A549 (cell line): ENCODE data around the gene GGN. TPM values are rescaled to one million over a fixed set of nuclear protein-coding genes. Genes with fewer than 3 reads are reported as not detected.
A peak's percentile ranks its signal among the peaks of the same experiment; 100 is the strongest.
"Not testable (repeated sequence)": the region's sequence is repeated elsewhere in the genome, so short reads cannot be mapped to it uniquely, and the experiment has no call there.

Experiments
- ATAC-seq, 2 experiments: fragments of 200-7000 bp in 1 of 2; fragments of >200 bp in 1 of 2; cut with Nextera tagmentation in 1 of 2; cut with Tn5 transposase in 1 of 2; 3 replicates each; pipeline versions ENCODE4 v1.8.0 to v1.9.1; 2018 to 2020; ENCODE audit warnings: mild to moderate bottlenecking in 1 of 2, moderate library complexity in 1 of 2
- CTCF ChIA-PET: fragments of 300-600 bp; sonication (Branson Sonifier 250); formaldehyde crosslinking; extraction: SDS; loops from one replicate; lab custom pipeline; 2021; ENCODE audit warnings: antibody characterized with exemption, inconsistent platforms; lab: Yijun Ruan, JAX
- POLR2A ChIA-PET: fragments of 350-600 bp; formaldehyde crosslinking; extraction: SDS; loops from one replicate; lab custom pipeline; 2021; ENCODE audit warnings: antibody characterized with exemption, inconsistent platforms; lab: Yijun Ruan, JAX
- DNase-seq, 2 experiments: peaks; one replicate each; pipeline versions ENCODE4 v3.0.0 to v3.0.0-alpha.2; 2011 to 2016; ENCODE audit warnings: low read depth in 1 of 2, low spot score in 1 of 2
- FAIRE-seq: peaks from 2 replicates; lab custom pipeline; 2011; peaks lifted over from hg19 to GRCh38; lab: Jason Lieb, UNC
- H3K27ac ChIP-seq, 2 experiments: fragments of >200 bp; sonication (Bioruptor Twin); formaldehyde crosslinking; 3 replicates each; pipeline ENCODE4 v1.5.1; 2016 to 2017
- H3K4me1 ChIP-seq: fragments of >200 bp; sonication (Bioruptor Twin); formaldehyde crosslinking; 3 replicates; pipeline ENCODE4 v1.6.1; 2016
- H3K4me2 ChIP-seq: fragments of >200 bp; sonication (Bioruptor Twin); formaldehyde crosslinking; 3 replicates; pipeline ENCODE4 v1.6.1; 2016
- H3K4me3 ChIP-seq: fragments of >200 bp; sonication (Bioruptor Twin); formaldehyde crosslinking; 3 replicates; pipeline ENCODE4 v1.5.1; 2016
- H3K9me3 ChIP-seq: fragments of >200 bp; sonication (Bioruptor Twin); formaldehyde crosslinking; 3 replicates; pipeline ENCODE4 v1.6.1; 2016
- CEBPB ChIP-seq, 2 experiments: fragments of >200 bp in 1 of 2; sonication (Bioruptor Twin) in 1 of 2; formaldehyde crosslinking in 1 of 2; IDR thresholded peaks; 2 replicates each; pipeline ENCODE4 v1.6.1; 2012 to 2016
- CHD4 ChIP-seq: fragments of 200-600 bp; sonication (generic); IDR thresholded peaks from 2 replicates; pipeline ENCODE4 v1.6.1; 2016; ENCODE audit warnings: antibody characterized with exemption, mild to moderate bottlenecking, borderline replicate concordance
- EP300 ChIP-seq, 2 experiments: fragments of >200 bp; sonication (Bioruptor Twin); formaldehyde crosslinking; IDR thresholded peaks; 2 replicates in 1 of 2; 3 replicates in 1 of 2; pipeline ENCODE4 v1.6.1; 2016 to 2017
- FOSB ChIP-seq: fragments of 250-450 bp; sonication (Bioruptor Pico); IDR thresholded peaks from 2 replicates; pipeline ENCODE4 v1.5.0; 2020; ENCODE audit warnings: mild to moderate bottlenecking, moderate library complexity
- FOXS1 ChIP-seq: fragments of 250-450 bp; sonication (Bioruptor Pico); IDR thresholded peaks from 2 replicates; pipeline ENCODE4 v1.5.0; 2020; ENCODE audit warnings: mild to moderate bottlenecking, moderate library complexity
- GATA3 ChIP-seq: IDR thresholded peaks from 2 replicates; pipeline ENCODE4 v1.6.1; 2012; ENCODE audit warnings: borderline replicate concordance
- HDAC2 ChIP-seq: fragments of 200-600 bp; sonication (generic); IDR thresholded peaks from 2 replicates; pipeline ENCODE4 v1.6.1; 2016
- HES2 ChIP-seq: fragments of >200 bp; sonication (Bioruptor Twin); formaldehyde crosslinking; IDR thresholded peaks from 2 replicates; pipeline ENCODE4 v1.6.1; 2016
- HEYL ChIP-seq: fragments of 250-450 bp; sonication (Bioruptor Pico); IDR thresholded peaks from 2 replicates; pipeline ENCODE4 v1.8.0; 2021; ENCODE audit warnings: mild to moderate bottlenecking, moderate library complexity
- HOXB5 ChIP-seq: fragments of 250-450 bp; sonication (Bioruptor Pico); IDR thresholded peaks from 2 replicates; pipeline ENCODE4 v1.5.0; 2020; ENCODE audit warnings: mild to moderate bottlenecking, moderate library complexity
- JUNB ChIP-seq: fragments of >200 bp; sonication (Bioruptor Twin); formaldehyde crosslinking; IDR thresholded peaks from 2 replicates; pipeline ENCODE4 v1.6.1; 2016
- KDM5A ChIP-seq: fragments of 200-600 bp; sonication (generic); IDR thresholded peaks from 2 replicates; pipeline ENCODE4 v1.6.1; 2016; ENCODE audit warnings: antibody characterized with exemption, mild to moderate bottlenecking
- MAFK ChIP-seq: fragments of 450-650 bp; IDR thresholded peaks from 2 replicates; pipeline ENCODE4 v1.6.1; 2014; ENCODE audit not compliant: partially characterized antibody
- MAX ChIP-seq: IDR thresholded peaks from 2 replicates; pipeline ENCODE4 v1.6.1; 2012
- NR3C1 ChIP-seq: fragments of >200 bp; sonication (Bioruptor Twin); formaldehyde crosslinking; IDR thresholded peaks from 3 replicates; pipeline ENCODE4 v1.6.1; 2017
- PHF8 ChIP-seq: fragments of 200-600 bp; sonication (generic); IDR thresholded peaks from 2 replicates; pipeline ENCODE4 v1.6.1; 2016; ENCODE audit warnings: low read depth, mild to moderate bottlenecking, antibody characterized with exemption, moderate library complexity, borderline replicate concordance
- RAD21 ChIP-seq, 2 experiments: fragments of >200 bp in 1 of 2; sonication (Bioruptor Twin) in 1 of 2; formaldehyde crosslinking in 1 of 2; IDR thresholded peaks in 1 of 2; conservative IDR thresholded peaks in 1 of 2; 2 replicates in 1 of 2; 3 replicates in 1 of 2; pipeline ENCODE4 v1.6.1; 2012 to 2018; ENCODE audit warnings: inconsistent platforms in 1 of 2
- RCOR1 ChIP-seq: fragments of 150-350 bp; IDR thresholded peaks from 2 replicates; pipeline ENCODE4 v1.6.1; 2014; ENCODE audit warnings: antibody characterized with exemption, low read length, low read depth
- RFX5 ChIP-seq: fragments of 450-650 bp; IDR thresholded peaks from 2 replicates; pipeline ENCODE4 v1.7.1; 2014; ENCODE audit warnings: antibody characterized with exemption, mild to moderate bottlenecking, moderate library complexity
- TFCP2L1 ChIP-seq: fragments of 250-450 bp; sonication (Bioruptor Pico); IDR thresholded peaks from 2 replicates; pipeline ENCODE4 v1.5.0; 2021; ENCODE audit warnings: mild to moderate bottlenecking
- ZNF302 ChIP-seq: fragments of 250-450 bp; sonication (Bioruptor Pico); IDR thresholded peaks from 2 replicates; pipeline ENCODE4 v1.9.0; 2021; ENCODE audit warnings: inconsistent platforms, mild to moderate bottlenecking, moderate library complexity
- ZSCAN20 ChIP-seq: fragments of 250-450 bp; sonication (Bioruptor Pico); IDR thresholded peaks from 2 replicates; pipeline ENCODE4 v1.8.0; 2022; ENCODE audit warnings: mild to moderate bottlenecking, moderate library complexity
- WGBS: methylation state at CpG from one replicate; pipeline ENCODE4 v1.1.6; 2017; ENCODE audit errors: missing lambda C conversion rate; 5-methylcytosine and 5-hydroxymethylcytosine counted together
- polyA plus RNA-seq, 4 experiments: library from polyadenylated mRNA; depleted of rRNA in 3 of 4; stranded (reverse); fragments of >200 nt; fragmentation: RNase III in 1 of 4; extraction: RNeasy Plus Mini Kit Qiagen cat#74134 plus additional on column Dnase treatment in 1 of 4; gene quantifications; 2 replicates in 3 of 4; 3 replicates in 1 of 4; pipeline ENCODE4 v1.2.3, GENCODE V29; 2011 to 2017

The GGN gene
- polyA plus RNA-seq, 2 of the 4 experiments (the other 2 are of a cell fraction) = 0.46 TPM; not detected in 1

GRCh38 chr19:38429811-38430156, 42.0 kb upstream of the GGN start:
- ChIA-PET CTCF (no interaction called here), POLR2A (no interaction called here)
- no peak for DNase-seq
- TF ChIP-seq ZSCAN20 = no peak
- TF ChIP-seq RFX5 = no peak
- no peak for TF ChIP-seq CEBPB (IDR thresholded peaks at IDR 0.05)
- TF ChIP-seq HOXB5 (CRISPR knock-in tag) = no peak
- no peak for TF ChIP-seq HES2
- no peak for TF ChIP-seq MAX
- WGBS = 54% methylated on average over 2 of the region's 2 CpGs
- no peak overlapping the region for H3K4me2 ChIP-seq
- no peak overlapping the region for H3K27ac ChIP-seq
- H3K9me3 ChIP-seq = no peaks in the 10 kb centered on the region
- FAIRE-seq = no peak
- no peak overlapping the region for H3K4me3 ChIP-seq
- H3K4me1 ChIP-seq = peaks cover 6% of the 10 kb centered on the region; the same call in 2 of the 3 replicates
- no peak for ATAC-seq

GRCh38 chr19:38429055-38429810, 41.4 kb upstream of the GGN start:
- TF ChIP-seq HEYL (CRISPR knock-in tag) = no peak
- no peak for TF ChIP-seq JUNB
- no peak for TF ChIP-seq HDAC2
- no peak for TF ChIP-seq ZSCAN20
- TF ChIP-seq NR3C1 = no peak
- TF ChIP-seq PHF8 = no peak
- no peak for TF ChIP-seq HOXB5 (CRISPR knock-in tag)
- TF ChIP-seq, all 56 proteins: peak for 0
- no peak for DNase-seq
- ChIA-PET POLR2A (no interaction called here), CTCF (interaction anchor here (1.2 to 11.1 kb wide), 3 partner anchors 26 to 48 kb away, joined by 3 to 116 read pairs (median 3); partner anchors contain the start of gene FAM98C)
- H3K9me3 ChIP-seq = no peaks in the 10 kb centered on the region
- H3K4me2 ChIP-seq = no peak overlapping the region
- ATAC-seq = peak in 1 of 2 experiments; percentile 6; a peak in 1 of 6 replicates
- peak; percentile 86 for FAIRE-seq
- H3K4me1 ChIP-seq = peaks cover 6% of the 10 kb centered on the region; the same call in 2 of the 3 replicates
- no peak overlapping the region for H3K4me3 ChIP-seq
- no peak overlapping the region for H3K27ac ChIP-seq
- WGBS = 47% methylated on average over 14 of the region's 14 CpGs

- 54% methylated on average over 17 of the region's 17 CpGs for WGBS
- H3K4me2 ChIP-seq, H3K4me1 ChIP-seq, H3K4me3 ChIP-seq, POLR2A ChIA-PET, H3K9me3 ChIP-seq, H3K27ac ChIP-seq, ATAC-seq, DNase-seq: not testable (repeated sequence)
- FAIRE-seq = peak; percentile 88
- peak; percentile 74 for TF ChIP-seq MAFK
- CTCF ChIA-PET = interaction anchor here (11.1 kb wide), 1 partner anchor 24 kb away, joined by 116 read pairs; the partner anchor contains the start of gene FAM98C
These were observed 39.3 kb upstream of the GGN start for GRCh38 chr19:38427035-38427677.

GRCh38 chr19:38425810-38426466, 38.1 kb upstream of the GGN start, which contains the start of gene RASGRP4:
RASGRP4 (minus strand) TSS chr19:38426219; CDS start chr19:38426091, 128 bp downstream.
- Histone ChIP-seq H3K4me3 (no peak within 1 kb of the TSS), H3K27ac (no peak within 1 kb of the TSS)
- peak in 1 of 2 experiments; percentile 7; a peak in 2 of 6 replicates for ATAC-seq

More at GRCh38 chr19:38425810-38426466, 38.1 kb upstream of the GGN start, which contains the start of gene RASGRP4:
- FAIRE-seq (no peak), DNase-seq (no peak)
- Histone ChIP-seq H3K9me3 (no peaks in the 10 kb centered on the region), H3K4me1 (no peaks in the 10 kb centered on the region), H3K4me2 (no peak within 1 kb of the TSS)
- POLR2A ChIA-PET = no interaction called here
- 73% methylated on average over 20 of the region's 20 CpGs for WGBS
- CTCF ChIA-PET = interaction anchor here (0.6 to 11.1 kb wide), 5 partner anchors 9 to 505 kb away, joined by 3 to 116 read pairs (median 6); partner anchors contain the start of genes FAM98C, MRPS12 and SARS2
- TF ChIP-seq RAD21 (conservative IDR thresholded peaks at IDR 0.05 in 1 of 2, IDR thresholded peaks at IDR 0.05 in 1 of 2) = no peak
- no peak for TF ChIP-seq GATA3
- no peak for TF ChIP-seq ZNF302 (CRISPR knock-in tag)
- no peak for TF ChIP-seq HOXB5 (CRISPR knock-in tag)
- TF ChIP-seq KDM5A = no peak
- TF ChIP-seq EP300 (IDR thresholded peaks at IDR 0.05) = no peak
- no peak for TF ChIP-seq FOXS1 (CRISPR knock-in tag)
- TF ChIP-seq RCOR1 = no peak
- TF ChIP-seq CEBPB (IDR thresholded peaks at IDR 0.05) = no peak
- TF ChIP-seq TFCP2L1 (CRISPR knock-in tag) = no peak
- TF ChIP-seq CHD4 = no peak
- TF ChIP-seq FOSB = no peak
